HG02870 (cell line): ENCODE results near the gene CERT1.

ENCODE experiments used
- ATAC-seq: cut with Tn5 transposase; IDR thresholded peaks from one replicate; pipeline ENCODE4 v1.9.1; 2021; ENCODE audit warnings: mild to moderate bottlenecking, moderate library complexity; ENCODE audit not compliant: unreplicated experiment

CERT1 gene

DNA sequence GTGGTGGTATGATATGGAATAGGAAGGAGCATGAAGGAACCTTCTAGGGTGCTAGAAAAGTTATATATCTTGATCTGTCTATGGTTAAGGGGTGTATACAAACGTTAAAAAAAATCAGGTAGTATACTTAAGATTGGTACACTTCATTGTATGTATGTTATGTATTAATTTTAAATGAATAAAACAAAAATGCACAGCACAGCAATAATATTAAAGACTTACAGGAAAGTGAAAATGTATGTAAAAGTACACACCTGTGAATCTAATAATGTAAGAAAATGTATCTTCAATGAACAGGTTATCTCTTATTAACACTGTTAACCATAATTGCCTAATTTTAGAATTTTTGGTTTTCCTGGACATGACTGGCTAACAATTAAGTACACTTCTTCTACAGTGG lies 97.2 kb downstream of the CERT1 start:
- ATAC-seq, result no peak

DNA sequence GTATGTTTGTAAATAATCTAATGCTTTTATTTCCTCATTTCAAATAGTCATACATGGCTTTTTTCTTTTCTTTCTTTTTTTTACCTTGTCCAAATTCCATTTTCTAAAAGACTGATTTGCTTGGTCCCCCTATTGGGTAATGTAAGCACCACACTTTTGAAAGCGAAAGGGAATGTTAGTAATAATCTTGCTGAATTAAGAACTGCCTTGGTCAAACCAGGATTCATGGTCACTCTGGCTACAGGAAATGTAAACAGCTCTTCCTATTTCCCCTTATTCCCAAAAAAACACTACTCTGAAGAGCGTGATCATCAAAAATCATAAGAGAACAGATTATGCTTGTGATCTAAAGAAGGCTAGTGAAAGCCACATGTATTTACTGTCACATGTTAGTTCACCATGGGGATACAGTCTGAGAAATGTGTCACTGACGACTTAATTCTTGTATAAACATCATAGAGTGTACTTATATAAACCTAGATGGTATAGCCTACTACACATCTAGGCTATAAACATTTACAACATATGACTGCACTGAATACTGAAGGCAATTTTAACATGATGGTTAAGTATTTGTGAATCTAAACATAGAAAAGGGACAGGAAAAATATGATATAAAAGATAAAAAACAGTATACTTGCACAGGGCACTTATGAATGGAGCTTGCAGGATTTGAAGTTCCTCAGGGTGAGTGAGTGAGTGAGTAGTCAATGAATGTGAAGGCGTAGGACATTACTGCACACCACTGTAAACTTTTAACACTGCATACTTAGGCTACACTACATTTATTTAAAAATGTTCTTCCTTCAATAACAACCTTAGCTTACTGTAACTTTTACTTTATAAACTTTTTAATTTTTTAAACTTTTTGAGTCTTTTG lies 99.1 kb downstream of the CERT1 start:
- no peak for ATAC-seq

DNA sequence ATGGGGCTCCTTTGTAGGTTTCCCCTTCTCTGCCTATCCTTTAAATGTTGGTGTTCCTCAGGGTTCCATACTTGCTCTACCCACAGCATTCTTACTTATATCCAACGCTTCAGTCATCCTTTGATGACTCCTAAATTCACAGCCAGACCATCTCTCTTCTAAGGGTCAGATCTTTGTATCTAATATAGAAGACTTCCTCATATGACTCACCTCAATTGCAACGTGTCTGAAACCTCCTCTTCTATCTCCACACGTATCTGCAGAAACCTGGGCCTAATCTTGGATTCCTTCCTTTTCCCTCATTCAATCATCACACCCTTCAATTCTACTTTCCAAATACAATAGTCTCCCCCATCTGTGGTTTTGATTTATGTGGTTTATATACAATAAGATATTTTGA lies 106.1 kb downstream of the CERT1 start:
- no peak for ATAC-seq

DNA sequence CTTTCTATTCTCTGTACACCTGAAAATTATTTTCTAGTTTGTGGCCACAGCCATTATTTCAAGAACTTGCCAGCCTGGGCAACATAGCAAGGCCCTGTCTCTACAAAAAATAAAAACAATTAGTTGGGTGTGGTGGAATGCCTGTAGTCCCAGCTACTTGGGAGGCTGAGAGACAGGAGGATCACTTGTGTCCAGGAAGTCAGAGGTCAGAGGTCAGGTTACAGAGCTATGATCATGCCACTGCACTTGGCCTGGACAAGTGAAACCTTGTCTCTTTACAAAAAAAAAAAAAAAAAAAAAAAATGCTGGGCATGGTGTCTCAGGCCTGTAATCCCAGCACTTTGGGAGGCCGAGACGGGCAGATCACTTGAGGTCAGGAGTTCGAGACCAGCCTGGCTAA lies 116.2 kb downstream of the CERT1 start:
- ATAC-seq, result no peak

DNA sequence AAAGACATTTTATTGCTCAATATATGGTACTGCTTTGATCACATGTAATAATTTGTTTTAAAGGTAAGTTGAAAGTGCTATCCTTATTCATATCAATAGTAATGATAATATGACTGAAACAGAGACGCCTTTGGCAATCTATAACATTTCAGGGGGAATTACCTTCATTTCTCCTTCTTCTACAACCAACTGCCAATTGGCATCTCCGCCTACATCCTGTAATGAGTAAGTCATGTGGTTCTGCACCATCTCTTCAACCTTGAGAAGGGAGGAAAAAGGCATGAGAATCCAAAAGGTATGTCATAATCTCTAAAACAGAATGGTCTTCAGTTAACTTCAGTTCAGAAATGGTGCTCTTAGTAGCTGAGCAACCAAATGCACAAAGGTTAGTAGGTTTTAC lies 122.0 kb downstream of the CERT1 start:
- ATAC-seq, result no peak

DNA sequence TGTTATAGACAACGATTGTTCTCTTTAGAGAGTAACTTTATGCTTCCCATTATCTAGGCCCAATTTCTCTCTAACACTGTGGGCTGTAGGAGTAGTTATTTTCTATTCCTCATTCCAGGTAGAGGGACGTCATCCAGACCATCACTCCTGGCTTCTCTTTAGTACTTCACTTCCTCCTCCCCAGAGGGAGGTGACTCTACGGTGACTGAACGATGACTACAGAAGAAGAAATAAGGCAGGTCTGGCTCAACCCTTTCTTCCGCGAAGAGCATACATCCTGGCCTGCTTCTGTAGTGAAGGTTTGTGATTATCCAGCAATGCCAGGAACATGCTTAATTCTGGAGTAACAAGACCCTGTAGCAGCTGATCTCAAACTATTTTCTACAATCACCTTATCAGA lies 123.6 kb downstream of the CERT1 start:
- ATAC-seq, result no peak

DNA sequence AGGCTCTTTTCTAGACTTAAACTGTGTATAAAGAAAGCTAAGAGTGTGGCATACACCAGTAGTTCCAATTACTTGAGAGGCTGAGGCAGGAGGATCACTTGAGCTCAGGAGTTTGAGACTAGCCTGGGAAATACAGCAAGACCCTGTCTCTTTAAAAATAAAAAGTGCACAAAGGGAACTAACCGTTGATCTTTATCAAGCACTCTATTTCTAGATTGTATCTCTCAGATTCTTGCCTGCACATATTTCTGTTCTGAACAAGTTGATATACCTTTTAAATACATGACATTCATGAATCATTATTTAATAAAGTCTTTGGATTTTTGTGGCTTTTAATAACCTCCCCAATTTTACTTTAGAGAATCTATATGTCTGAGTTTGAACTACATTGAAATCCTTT lies 127.2 kb downstream of the CERT1 start:
- no peak for ATAC-seq

DNA sequence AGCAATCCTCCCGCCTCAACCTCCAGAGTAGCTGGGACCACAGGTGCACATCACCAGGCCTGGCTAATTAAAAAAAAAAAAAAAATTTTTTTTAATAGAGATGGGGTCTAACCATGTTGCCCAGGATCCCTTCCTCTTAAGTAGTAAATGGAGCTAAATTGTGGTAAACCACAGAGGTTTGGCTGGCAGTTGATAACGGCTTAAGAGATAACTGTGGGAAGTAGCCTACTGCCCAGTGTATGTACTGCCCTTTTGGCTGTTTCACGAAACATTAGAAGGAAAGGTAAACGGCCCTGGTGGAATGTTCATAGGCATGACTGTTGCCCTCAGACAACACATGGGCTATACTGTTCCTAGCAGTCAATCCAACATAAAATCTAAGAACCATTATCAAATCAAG lies 130.0 kb downstream of the CERT1 start:
- no peak for ATAC-seq

DNA sequence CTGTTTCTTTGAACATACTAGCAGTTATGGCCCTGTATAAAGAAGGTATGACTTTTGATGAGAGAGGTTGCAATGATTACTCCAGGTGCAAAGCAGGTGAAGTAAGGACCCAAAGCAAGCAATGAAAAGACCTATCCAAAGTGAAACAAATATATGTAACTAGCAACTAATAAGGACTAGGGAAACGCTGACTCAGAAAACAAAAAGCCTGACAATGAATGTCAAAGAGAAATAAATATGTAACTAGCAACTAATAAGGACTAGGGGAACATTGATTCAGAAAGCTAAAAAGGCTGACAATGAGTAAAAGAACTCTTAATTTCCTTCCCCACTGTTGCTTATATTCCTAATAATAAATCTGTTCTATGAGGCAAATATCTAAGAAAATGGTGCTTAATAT lies 131.3 kb downstream of the CERT1 start:
- ATAC-seq, result no peak

DNA sequence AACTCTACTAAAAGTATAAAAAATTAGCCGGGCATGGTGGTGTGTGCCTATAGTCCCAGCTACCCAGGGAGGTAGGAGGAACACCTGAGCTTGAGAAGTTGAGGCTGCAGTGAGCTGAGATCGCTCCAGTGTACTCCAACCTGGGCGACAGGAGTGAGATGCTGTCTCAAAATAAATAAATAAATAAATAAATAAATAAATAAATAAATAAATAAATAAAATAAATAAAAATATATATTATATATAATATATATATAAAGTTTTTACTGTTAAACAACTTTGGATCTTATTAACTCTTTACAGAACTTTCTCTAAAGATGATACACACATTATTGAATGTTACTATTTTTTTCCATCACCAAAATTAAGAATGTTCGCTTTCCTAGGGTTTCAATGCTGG lies 136.0 kb downstream of the CERT1 start:
- ATAC-seq, result no peak

DNA sequence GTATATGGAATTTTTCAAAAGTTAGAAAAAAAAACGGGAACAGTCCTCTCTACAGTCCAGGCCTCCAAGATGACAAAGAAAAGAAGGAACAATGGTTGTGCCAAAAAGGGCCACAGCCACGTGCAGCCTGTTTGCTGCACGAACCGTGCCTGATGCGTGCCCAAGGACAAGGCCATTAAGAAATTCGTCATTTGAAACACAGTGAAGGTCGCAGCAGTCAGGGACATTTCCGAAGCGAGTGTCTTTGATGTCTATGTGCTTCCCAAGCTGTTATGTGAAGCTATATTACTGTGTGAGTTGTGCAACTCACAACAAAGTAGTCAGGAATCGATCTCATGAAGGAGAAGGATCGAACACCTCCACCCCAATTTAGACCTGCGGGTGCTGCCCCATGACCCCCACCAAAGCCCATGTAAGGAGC lies 137.0 kb downstream of the CERT1 start:
- no peak for ATAC-seq

DNA sequence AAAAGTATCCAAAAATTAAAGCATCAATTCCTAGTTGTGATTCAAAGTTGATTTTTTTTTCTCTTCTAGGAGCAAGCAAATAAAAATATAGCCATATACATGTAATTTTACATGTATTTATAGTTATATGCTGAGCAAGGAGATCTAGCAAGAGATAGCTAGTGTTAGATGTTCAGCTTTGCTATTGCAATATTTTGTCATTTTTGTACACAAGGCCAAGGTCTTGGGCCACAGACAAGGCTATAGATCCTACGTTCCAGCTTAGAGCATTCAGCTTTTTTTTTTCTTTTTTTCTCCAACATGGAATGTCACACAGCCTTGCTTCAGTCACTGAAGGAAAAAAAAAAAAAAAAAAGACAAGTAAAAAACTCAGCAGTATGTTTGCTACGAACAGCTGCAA lies 137.6 kb downstream of the CERT1 start:
- ATAC-seq, result no peak

DNA sequence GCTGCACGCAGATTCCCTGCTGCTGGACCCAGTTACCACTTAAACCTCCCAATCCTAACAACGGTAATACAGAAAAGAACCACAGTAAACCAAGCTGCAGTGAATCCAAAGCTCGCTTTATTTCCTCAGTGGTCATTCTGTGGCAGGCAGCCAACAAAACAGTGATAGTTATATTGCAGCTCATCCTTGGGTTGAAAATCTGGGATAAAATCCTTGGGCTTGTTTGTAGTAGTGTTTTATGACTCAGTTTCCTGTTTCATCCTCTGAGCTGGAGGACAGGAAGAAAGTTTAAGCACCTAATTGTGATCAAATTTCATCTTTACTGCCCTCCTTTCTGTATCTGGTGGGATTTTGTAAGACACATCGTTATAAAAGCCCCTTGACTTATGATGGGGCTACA lies 143.0 kb downstream of the CERT1 start:
- no peak for ATAC-seq

DNA sequence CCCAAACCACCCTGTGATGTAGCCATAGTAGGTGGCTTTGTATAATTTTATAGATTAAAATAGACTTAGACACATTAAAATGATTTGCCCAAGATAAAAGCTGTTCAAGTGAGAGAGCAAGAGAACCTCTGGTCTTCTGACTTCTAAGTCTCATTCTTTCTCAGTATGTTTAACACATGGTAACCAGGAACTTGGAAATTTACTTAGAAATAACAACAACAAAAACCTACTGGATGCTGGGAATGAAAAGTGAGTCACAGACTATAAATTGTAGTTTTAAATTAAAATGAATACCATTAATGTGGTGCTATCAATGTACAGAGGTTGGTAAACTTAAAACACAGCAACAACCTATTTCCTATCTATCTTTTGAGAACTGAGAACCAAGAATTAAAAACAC lies 144.0 kb downstream of the CERT1 start:
- no peak for ATAC-seq

DNA sequence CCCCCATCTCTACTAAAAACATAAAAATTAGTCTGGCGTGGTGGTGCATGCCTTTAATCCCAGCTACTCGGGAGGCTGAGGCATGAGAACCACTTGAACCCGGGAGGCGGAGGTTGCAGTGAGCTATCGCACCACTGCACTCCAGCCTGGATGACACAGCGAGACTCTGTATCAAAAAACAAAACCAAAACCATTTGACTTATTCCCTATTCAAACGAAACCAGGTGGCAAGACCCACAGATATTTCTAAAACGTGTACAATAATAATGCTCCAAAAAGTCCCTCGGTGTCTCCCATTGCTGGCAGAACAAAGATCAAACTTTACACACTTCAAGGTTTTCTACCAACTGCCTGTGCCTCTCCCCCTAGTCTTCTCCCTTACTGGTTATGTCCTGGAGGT lies 144.6 kb downstream of the CERT1 start:
- peak; percentile 79 for ATAC-seq

DNA sequence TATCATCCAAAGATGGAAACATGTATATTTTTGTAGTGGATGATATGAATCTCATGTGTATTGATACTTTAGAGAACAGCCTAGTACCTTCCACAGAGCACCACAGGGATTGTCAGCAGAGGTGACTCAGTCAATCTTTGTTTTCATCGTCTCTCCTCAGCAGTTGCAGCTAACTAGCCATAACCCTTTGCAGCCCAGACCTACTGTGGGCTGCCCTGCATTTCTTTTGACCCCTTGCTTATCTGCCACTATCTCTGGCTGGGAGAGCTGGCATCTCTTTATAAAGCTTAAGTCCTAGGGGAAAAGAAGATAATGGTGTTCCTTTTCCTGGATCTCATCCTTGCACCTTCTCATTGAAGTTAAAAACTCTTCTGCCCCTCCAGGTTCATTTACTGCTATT lies 145.7 kb downstream of the CERT1 start:
- no peak for ATAC-seq

DNA sequence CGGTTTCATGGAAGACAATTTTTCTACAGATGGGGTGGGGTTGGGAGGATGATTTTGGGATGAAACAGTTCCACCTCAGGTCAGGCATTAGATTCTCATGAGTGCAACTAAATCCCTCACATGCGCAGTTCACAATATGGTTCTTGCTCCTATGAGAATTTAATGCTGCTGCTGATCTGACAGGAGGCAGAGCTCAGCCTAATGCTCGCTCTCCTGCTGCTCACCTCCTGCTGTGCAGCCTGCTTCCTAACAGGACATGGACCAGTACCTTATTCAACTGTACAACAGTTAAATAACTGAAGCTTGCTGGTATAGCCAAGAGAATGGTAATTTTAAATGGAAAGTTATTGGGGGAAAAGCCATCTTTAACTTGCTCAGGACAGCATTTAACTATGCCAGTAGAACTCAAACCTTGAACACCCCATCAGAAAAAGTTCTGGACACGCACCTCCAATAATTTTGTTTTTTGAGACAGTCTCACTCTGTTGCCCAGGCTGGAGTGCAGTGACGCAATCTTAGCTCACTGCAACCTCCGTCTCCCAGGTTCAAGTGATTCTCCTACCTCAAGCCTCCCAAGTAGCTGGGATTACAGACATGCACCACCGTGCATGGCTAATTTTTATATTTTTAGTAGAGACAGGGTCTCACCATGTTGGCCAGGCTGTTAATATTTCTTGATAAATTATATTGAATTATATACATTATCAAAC lies 146.7 kb downstream of the CERT1 start:
- ATAC-seq, result no peak

DNA sequence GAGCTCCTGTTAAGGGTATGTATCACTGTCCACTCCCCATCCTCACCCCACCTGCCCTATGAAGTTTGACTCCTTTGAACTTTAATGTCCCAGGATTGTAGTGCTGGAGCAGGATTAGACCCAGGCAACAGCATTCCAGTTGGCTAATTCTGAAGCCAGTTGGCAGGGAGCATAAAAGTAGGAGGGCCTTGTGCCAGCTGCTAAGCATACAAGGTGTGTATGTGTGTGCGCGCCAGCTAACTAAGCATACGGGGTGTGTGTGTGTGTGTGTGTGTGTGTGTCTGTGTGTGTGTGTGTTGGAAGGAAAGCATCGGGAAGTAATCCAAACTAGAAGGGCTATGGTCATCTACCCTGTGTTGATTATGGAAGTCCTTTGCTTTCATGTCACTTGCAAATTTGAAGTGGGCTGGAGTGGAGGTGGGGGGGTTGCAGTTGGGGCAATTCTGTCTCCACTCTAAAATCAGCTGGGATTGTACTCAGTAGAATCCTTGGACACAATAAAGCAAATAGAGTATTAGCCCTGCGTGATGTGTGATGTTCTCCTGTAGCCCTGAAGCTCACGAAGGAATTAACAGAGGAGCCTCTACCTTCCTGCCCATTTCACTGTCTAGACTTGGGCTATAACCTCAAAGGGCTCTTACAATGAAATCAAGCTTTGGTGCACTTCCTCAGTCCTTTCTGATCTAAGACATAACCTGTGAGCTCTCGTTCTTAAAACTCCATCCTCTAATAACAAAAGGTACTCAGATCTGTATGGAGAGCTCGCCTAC lies 147.5 kb downstream of the CERT1 start:
- no peak for ATAC-seq

DNA sequence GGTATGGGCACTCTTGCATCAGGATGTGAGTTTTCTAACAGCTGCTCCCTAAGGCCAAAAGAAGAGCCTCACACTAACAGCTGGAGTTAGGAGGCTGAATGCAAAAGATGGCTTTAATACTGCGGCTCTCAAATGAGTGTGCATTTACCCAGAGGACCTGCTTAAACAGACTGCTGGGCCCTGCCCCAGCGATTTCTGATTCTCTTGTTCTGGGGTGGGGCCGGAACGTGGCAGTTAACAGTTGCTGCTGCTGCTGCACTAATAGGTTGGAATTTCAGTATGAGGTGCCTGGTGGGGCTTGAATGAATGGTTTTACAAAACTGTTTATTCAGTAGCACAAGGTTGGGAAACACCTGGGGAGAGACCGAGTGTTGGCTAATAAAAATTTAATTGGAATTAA lies 148.3 kb downstream of the CERT1 start:
- no peak for ATAC-seq

DNA sequence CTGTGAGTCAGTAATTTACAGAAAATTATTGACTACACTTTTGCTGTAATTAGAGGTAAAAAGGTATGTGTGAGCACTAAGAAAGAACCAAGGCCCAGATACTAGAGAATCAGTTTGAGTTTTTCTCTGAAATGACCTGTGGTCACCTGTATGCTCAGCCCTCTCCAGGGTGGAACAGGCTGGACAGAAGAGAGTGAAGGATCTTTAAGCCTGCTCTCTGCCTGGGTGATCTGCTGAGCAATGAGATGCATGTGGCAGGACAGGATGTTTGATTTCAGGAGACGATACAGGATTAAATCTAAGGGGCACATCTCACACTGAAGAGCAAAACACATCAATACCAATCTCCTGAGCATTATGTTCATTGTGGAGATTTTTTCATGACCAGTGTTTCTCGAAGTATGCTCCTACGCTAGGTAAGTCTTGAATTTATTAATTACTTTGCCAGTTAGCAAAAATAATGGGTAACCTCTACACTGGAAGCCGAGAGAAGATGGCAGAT lies 148.9 kb downstream of the CERT1 start:
- no peak for ATAC-seq

DNA sequence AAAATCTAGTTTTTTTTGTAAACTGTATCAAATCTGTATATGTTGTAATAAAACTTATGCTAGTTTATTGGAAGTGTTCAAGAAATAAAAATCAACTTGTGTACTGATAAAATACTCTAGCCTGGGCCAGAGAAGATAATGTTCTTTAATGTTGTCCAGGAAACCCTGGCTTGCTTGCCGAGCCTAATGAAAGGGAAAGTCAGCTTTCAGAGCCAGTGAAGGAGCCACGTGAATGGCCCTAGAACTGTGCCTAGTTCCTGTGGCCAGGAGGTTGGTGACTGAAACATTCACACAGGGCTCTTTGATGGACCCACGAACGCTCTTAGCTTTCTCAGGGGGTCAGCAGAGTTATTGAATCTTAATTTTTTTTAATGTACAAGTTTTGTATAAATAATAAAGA lies 150.1 kb downstream of the CERT1 start:
- no peak for ATAC-seq

DNA sequence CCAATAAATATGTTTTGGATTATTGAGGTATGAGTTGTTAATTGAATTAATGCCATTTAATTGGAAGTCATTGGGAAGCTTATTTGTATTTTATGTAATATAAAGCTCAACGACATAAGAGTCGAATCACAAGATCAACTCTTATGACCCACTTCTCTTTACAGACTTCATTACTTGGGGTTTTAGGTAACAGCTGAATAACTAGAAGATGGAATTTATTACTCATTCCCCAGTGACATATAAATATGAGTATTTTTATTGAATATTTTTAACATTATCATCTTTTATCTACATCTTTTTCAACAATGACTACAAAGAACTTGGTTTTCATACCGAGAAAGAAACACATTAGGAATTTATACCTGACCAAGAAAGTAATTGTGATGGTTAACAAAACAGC lies 153.3 kb downstream of the CERT1 start:
- no peak for ATAC-seq
